ENCODE measurements around the gene UTP25.
A peak's percentile ranks its signal among the peaks of the same experiment; 100 is the strongest.

The UTP25 gene

DNA sequence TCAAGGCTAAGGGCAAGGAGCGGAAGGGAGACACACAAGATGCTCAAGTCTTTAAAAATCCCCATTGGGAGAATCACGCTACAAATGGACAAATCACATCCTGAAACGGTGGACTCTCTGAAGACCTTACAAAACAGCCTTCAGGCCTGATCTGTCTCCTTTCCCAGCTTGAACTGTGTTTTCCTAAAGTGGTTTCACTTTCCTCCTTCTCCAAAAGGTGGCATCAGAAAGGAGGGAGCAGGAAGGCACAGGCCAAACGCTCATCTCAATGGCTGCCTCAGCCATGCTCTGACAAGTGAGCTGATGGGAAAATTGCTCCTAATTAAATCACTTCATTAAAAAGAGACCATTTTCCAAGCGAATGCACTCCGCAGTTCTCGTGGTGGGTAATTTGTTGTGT lies 47.7 kb downstream of the UTP25 start:
- TF ChIP-seq ZFX (IDR thresholded peaks at IDR 0.05), result no peak
- TF ChIP-seq, protein P1, sequence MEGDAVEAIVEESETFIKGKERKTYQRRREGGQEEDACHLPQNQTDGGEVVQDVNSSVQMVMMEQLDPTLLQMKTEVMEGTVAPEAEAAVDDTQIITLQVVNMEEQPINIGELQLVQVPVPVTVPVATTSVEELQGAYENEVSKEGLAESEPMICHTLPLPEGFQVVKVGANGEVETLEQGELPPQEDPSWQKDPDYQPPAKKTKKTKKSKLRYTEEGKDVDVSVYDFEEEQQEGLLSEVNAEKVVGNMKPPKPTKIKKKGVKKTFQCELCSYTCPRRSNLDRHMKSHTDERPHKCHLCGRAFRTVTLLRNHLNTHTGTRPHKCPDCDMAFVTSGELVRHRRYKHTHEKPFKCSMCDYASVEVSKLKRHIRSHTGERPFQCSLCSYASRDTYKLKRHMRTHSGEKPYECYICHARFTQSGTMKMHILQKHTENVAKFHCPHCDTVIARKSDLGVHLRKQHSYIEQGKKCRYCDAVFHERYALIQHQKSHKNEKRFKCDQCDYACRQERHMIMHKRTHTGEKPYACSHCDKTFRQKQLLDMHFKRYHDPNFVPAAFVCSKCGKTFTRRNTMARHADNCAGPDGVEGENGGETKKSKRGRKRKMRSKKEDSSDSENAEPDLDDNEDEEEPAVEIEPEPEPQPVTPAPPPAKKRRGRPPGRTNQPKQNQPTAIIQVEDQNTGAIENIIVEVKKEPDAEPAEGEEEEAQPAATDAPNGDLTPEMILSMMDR (conservative IDR thresholded peaks at IDR 0.05), result peak; percentile 52
- H3K27ac ChIP-seq, result no peak overlapping the region

DNA sequence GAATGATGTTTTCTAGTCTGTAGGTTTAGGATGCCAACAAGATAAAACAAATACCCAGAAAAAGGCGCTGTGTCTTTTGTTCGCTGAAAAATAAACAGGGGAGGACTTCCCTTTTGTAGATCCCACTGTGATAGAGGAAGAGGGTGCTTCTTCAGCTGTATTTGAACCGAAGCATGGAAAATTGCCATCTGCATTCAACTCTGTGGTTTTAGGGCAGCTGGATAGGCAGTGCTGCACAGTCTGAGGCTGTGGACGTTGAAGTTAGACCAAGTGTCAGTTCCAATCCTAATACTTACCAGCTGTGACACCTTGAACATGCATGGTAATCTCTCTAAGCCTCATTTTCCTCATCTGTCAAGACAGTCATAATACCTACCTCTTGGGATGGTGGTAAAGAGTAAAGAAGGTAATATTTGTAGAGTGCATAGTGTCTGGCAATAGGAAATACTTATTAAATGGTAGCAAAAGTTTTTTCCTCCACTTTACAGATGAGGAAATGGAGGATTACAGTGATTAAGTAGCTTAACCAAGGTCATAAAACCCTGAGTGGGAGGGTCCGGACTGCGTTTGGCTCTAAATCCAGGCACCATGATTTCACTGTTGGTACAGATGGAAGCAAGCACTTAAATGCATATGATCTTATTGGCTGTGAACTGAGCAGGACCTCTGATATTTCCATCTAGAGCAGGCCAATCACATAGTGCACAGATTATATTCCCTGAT lies 48.5 kb downstream of the UTP25 start:
- H3K27ac ChIP-seq, result no peak overlapping the region
- no peak for TF ChIP-seq ZFX (IDR thresholded peaks at IDR 0.05)
- TF ChIP-seq, protein P1 (conservative IDR thresholded peaks at IDR 0.05), result no peak

DNA sequence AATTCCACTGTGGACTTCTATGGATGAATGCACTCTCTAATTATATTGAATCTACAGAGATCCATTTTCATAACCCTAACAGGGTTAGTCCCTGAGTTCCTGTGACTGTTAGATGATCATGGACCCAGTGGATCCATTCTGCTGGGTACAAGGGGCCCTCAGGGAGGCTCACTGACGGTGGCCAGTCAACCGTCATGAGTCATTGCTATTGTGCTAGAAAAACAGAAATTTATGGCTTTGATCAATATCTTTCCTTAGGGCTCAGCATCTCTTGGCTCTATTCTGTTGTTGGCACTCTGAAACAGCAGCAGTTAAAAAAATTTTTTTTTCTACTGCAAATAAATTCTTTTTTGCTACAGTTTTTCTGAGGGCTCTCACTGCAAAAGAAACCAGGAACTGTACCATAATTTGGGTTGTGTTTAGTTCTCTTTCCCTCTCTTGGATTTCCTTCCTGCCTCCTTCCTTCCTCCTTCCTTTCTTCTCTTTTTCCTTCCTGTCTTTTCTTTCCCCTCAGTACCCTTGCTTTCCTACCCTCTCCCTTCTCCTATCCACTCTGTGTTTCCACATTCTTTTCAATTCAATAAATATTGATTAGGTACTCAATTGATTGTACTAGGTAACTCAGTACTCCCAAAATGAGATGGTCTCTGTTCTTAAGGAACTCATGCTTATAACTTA lies 49.5 kb downstream of the UTP25 start:
- TF ChIP-seq, protein P1 (conservative IDR thresholded peaks at IDR 0.05), result no peak
- no peak overlapping the region for H3K27ac ChIP-seq

DNA sequence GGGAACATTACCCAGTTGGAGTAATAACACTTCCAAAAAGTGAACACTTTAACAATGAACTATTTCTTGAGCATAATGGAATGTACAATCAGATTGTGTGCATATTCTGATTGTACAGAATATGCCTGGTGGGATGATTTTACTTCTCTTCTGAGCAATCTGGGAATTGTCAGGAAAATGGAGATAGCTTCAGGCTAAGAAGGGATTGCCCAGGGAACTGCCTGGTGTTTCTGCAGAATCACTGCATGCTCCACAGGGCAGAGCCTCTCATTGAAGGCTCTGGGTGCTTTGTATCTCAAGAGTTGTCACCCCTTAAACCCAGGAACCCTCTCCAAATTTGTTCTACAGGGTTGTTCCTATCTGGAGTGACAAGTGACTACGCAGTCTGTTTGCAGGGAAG lies 51.2 kb downstream of the UTP25 start:
- no peak overlapping the region for H3K27ac ChIP-seq

DNA sequence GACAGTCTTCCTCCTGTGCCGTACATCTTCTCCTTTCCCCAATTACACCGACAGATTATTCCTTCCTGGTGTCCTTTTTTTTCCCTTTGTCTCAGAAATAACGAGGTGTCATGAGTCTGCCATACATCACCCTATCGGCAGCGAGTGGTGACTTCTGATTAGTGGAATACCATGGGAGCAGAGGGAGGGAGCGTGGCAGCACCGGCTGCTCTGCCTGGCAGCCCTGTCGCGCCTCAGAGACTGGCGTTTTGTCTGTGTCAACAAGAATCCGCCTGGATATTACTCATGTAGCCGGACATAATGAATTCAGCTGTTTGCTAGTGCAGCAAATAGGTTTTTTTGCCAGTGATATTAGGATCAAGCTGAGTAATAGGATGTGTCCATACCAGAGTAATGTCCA lies 51.8 kb downstream of the UTP25 start:
- TF ChIP-seq, protein P1 (conservative IDR thresholded peaks at IDR 0.05), result no peak
- TF ChIP-seq ZFX (IDR thresholded peaks at IDR 0.05), result no peak
- no peak overlapping the region for H3K27ac ChIP-seq

More for the DNA sequence above, 51.2 kb downstream of the UTP25 start:
- TF ChIP-seq, protein P1 (conservative IDR thresholded peaks at IDR 0.05), result no peak
- no peak for TF ChIP-seq ZFX (IDR thresholded peaks at IDR 0.05)

DNA sequence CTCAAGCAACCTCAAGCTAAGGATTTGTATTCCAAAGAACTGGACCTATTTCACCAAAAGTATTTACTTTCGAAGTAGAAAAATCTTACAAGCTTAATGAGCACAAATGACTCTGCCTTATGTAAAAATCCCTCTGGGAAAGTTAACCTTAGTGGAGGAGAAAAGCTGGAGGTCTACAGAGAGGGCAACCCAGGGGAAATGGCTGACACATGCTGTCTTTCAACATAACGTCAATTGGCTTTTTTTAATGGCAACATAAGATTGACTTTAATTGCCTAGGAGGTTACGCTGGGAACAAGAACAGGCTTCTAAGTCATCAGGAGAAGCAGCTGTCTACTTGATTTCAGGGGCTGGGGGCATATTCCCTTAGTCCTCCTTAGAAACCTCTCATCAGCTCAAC lies 52.3 kb downstream of the UTP25 start:
- no peak overlapping the region for H3K27ac ChIP-seq
- TF ChIP-seq, protein P1 (conservative IDR thresholded peaks at IDR 0.05), result no peak
- TF ChIP-seq ZFX (IDR thresholded peaks at IDR 0.05), result no peak

DNA sequence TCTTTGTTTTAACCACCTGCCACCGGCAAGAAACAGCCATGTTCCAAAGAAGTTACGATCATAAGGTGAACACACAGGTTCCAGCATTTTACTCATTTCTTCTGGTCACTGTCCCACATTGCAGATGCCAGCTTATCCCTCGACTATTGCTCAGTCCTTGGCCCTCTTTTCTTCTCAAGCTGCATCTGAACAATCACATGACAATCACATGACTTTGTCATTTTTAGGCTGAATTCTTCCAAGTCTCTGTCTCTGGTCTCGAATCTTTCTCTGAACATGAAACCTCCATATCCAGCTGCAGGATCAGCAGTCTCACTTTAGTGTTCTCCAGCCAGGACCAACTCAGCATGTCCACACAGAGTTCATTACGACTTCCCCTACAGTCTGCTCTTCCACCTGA lies 53.8 kb downstream of the UTP25 start:
- TF ChIP-seq, protein P1 (conservative IDR thresholded peaks at IDR 0.05), result no peak
- no peak for TF ChIP-seq ZFX (IDR thresholded peaks at IDR 0.05)
- H3K27ac ChIP-seq, result no peak overlapping the region

Measured in C4-2B (cell line).